Measurements from ENCODE around the gene CHST4. TPM values are rescaled to one million over a fixed set of nuclear protein-coding genes. Genes with fewer than 3 reads are reported as not detected.
"Not testable (repeated sequence)": the region's sequence is repeated elsewhere in the genome, so short reads cannot be mapped to it uniquely, and the experiment has no call there.

Gene CHST4
- total and polyA plus RNA-seq, 3 experiments from 2014 or later, result not detected

- Mint-ChIP-seq H3K9me3 (no peaks in the 10 kb centered on the region), H3K27me3 (peaks cover 22 to 35% of the 10 kb centered on the region in 2 donors), H3K36me3 (no peaks in the 10 kb centered on the region), H3K27ac (no peak overlapping the region), H3K4me3 (no peak overlapping the region), H3K4me1 (no peaks in the 10 kb centered on the region)
- ChIA-PET CTCF (no interaction called here), POLR2A (no interaction called here)
- Histone ChIP-seq H3K27me3 (ENCODE audit: insufficient read depth, low read length, poor library complexity, severe bottlenecking) (no peaks in the 10 kb centered on the region), H3K36me3 (ENCODE audit: insufficient read depth, low read length) (no peaks in the 10 kb centered on the region), H3K27ac (ENCODE audit: low read depth, low read length) (no peak overlapping the region), H3K4me1 (ENCODE audit: insufficient read depth, low read length) (no peaks in the 10 kb centered on the region), H3K9me3 (ENCODE audit: low read length) (no peaks in the 10 kb centered on the region), H3K4me3 (ENCODE audit: low read length) (no peak overlapping the region)
- DNase-seq, result no peak
These were observed 48.5 kb downstream of the CHST4 start for GRCh38 chr16:71574702-71575101.

- Histone ChIP-seq H3K36me3 (ENCODE audit: insufficient read depth, low read length) (no peaks in the 10 kb centered on the region), H3K27ac (ENCODE audit: low read depth, low read length) (no peak within 1 kb of the TSS), H3K27me3 (ENCODE audit: insufficient read depth, low read length, poor library complexity, severe bottlenecking) (peaks cover 3% of the 10 kb centered on the region), H3K9me3 (ENCODE audit: low read length) (no peaks in the 10 kb centered on the region), H3K4me3 (ENCODE audit: low read length) (no peak within 1 kb of the TSS), H3K4me1 (ENCODE audit: insufficient read depth, low read length) (no peaks in the 10 kb centered on the region)
- Mint-ChIP-seq H3K36me3 (no peaks in the 10 kb centered on the region), H3K9me3 (no peaks in the 10 kb centered on the region), H3K27me3 (peaks cover 17 to 35% of the 10 kb centered on the region in 2 donors), H3K27ac (peak within 1 kb of the TSS in 1 of 8 donors; percentile 38), H3K4me3 (no peak within 1 kb of the TSS), H3K4me1 (no peaks in the 10 kb centered on the region)
- ChIA-PET POLR2A (no interaction called here), CTCF (interaction anchor here (1.6 kb wide), 1 partner anchor 35 kb away, joined by 5 read pairs; no protein-coding TSS in a partner anchor)
- DNase-seq, result no peak
These were observed 50.7 kb downstream of the CHST4 start, which contains the start of gene TAT for GRCh38 chr16:71576971-71577370. TSS of gene TAT (minus strand) at chr16:71577092. CDS start at chr16:71576415, 677 bp downstream.

- H3K4me3 ChIP-seq (ENCODE audit: low read length); H3K27ac ChIP-seq (ENCODE audit: low read depth, low read length); H3K4me3 Mint-ChIP-seq; H3K4me1 Mint-ChIP-seq; H3K27ac Mint-ChIP-seq; H3K9me3 ChIP-seq (ENCODE audit: low read length); H3K36me3 Mint-ChIP-seq; H3K27me3 ChIP-seq (ENCODE audit: insufficient read depth, low read length, poor library complexity, severe bottlenecking); H3K36me3 ChIP-seq (ENCODE audit: insufficient read depth, low read length); H3K4me1 ChIP-seq (ENCODE audit: insufficient read depth, low read length); CTCF ChIA-PET; DNase-seq; H3K9me3 Mint-ChIP-seq: not testable (repeated sequence)
- POLR2A ChIA-PET, result interaction anchor here (0.6 kb wide), 1 partner anchor 505 kb away, joined by 3 read pairs; no protein-coding TSS in a partner anchor
- peaks cover 1 to 41% of the 10 kb centered on the region in 2 donors for H3K27me3 Mint-ChIP-seq
These were observed 56.3 kb downstream of the CHST4 start for GRCh38 chr16:71582553-71582848.

- peaks cover 6 to 46% of the 10 kb centered on the region in 2 donors for H3K27me3 Mint-ChIP-seq
These were observed 58.5 kb downstream of the CHST4 start for GRCh38 chr16:71584543-71585317.

GRCh38 chr16:71585318-71585703 is 59.1 kb downstream of the CHST4 start:
- Histone ChIP-seq H3K9me3 (ENCODE audit: low read length) (no peaks in the 10 kb centered on the region), H3K36me3 (ENCODE audit: insufficient read depth, low read length) (no peaks in the 10 kb centered on the region), H3K27me3 (ENCODE audit: insufficient read depth, low read length, poor library complexity, severe bottlenecking) (peaks cover 2% of the 10 kb centered on the region), H3K27ac (ENCODE audit: low read depth, low read length) (no peak overlapping the region), H3K4me3 (ENCODE audit: low read length) (no peak overlapping the region), H3K4me1 (ENCODE audit: insufficient read depth, low read length) (no peaks in the 10 kb centered on the region)
- Mint-ChIP-seq H3K27ac (no peak overlapping the region), H3K36me3 (no peaks in the 10 kb centered on the region), H3K27me3 (peaks cover 6 to 43% of the 10 kb centered on the region in 2 donors), H3K9me3 (peaks cover 0 to 4% (median 0%) of the 10 kb centered on the region in 5 donors), H3K4me1 (no peaks in the 10 kb centered on the region), H3K4me3 (no peak overlapping the region)
- ChIA-PET CTCF (no interaction called here), POLR2A (no interaction called here)
- DNase-seq, result no peak

More at GRCh38 chr16:71584543-71585317, 58.5 kb downstream of the CHST4 start:
- H3K27me3 ChIP-seq (ENCODE audit: insufficient read depth, low read length, poor library complexity, severe bottlenecking), result peaks cover 3% of the 10 kb centered on the region
- H3K27ac ChIP-seq (ENCODE audit: low read depth, low read length), result no peak overlapping the region
- peaks cover 0 to 4% (median 0%) of the 10 kb centered on the region in 5 donors for H3K9me3 Mint-ChIP-seq
- H3K9me3 ChIP-seq (ENCODE audit: low read length), result no peaks in the 10 kb centered on the region
- no peaks in the 10 kb centered on the region for H3K4me1 Mint-ChIP-seq
- H3K27ac Mint-ChIP-seq, result no peak overlapping the region
- no peaks in the 10 kb centered on the region for H3K36me3 Mint-ChIP-seq
- DNase-seq, result no peak
- POLR2A ChIA-PET, result no interaction called here
- CTCF ChIA-PET, result no interaction called here
- no peaks in the 10 kb centered on the region for H3K36me3 ChIP-seq (ENCODE audit: insufficient read depth, low read length)
- H3K4me3 ChIP-seq (ENCODE audit: low read length), result no peak overlapping the region
- no peaks in the 10 kb centered on the region for H3K4me1 ChIP-seq (ENCODE audit: insufficient read depth, low read length)
- no peak overlapping the region for H3K4me3 Mint-ChIP-seq

Other genes starting within 250 kb of the CHST4 start
- 10 to 100 TPM; 27.4 to 27.9 TPM for gene CMTR2, start 237.0 kb upstream of the CHST4 start, total RNA-seq
- 21.7 TPM for gene CMTR2, start 237.0 kb upstream of the CHST4 start, polyA plus RNA-seq
- gene CALB2, start 167.7 kb upstream of the CHST4 start, total RNA-seq, result not detected
- gene CALB2, start 167.7 kb upstream of the CHST4 start, polyA plus RNA-seq, result not detected
- gene TLE7, start 84.4 kb upstream of the CHST4 start, total RNA-seq, result not detected
- not detected for gene TLE7, start 84.4 kb upstream of the CHST4 start, polyA plus RNA-seq
- gene ZNF23, start 64.2 kb upstream of the CHST4 start, total RNA-seq, result 1 to 10 TPM; 9.2 to 9.4 TPM
- gene ZNF23, start 64.2 kb upstream of the CHST4 start, polyA plus RNA-seq, result 8.2 TPM
- gene ZNF19, start 37.1 kb upstream of the CHST4 start, total RNA-seq, result 1 to 10 TPM; 3.1 TPM
- 1.5 TPM for gene ZNF19, start 37.1 kb upstream of the CHST4 start, polyA plus RNA-seq
- not detected for gene TAT, start 50.7 kb downstream of the CHST4 start, total RNA-seq
- 0.06 TPM for gene TAT, start 50.7 kb downstream of the CHST4 start, polyA plus RNA-seq
- gene MARVELD3, start 99.8 kb downstream of the CHST4 start, total RNA-seq, result not detected
- gene MARVELD3, start 99.8 kb downstream of the CHST4 start, polyA plus RNA-seq, result not detected
- gene PHLPP2, start 198.3 kb downstream of the CHST4 start, total RNA-seq, result 10 to 100 TPM; 14.3 to 14.4 TPM
- 1.7 TPM for gene PHLPP2, start 198.3 kb downstream of the CHST4 start, polyA plus RNA-seq